Neural progenitor cell (in vitro differentiated cells): ENCODE results near the gene FLVCR1. TPM values are rescaled to one million over a fixed set of nuclear protein-coding genes. Genes with fewer than 3 reads are reported as not detected.

Experiments
- DNase-seq: peaks from one replicate; pipeline ENCODE4 v3.0.0-alpha.2; 2016; ENCODE audit warnings: low spot score
- H2AFZ ChIP-seq: fragments of 200-600 bp; sonication (generic); replicated peaks from 2 replicates; pipeline ENCODE4 v1.6.1; 2016; ENCODE audit warnings: antibody characterized with exemption
- H3F3A ChIP-seq: fragments of 200-600 bp; sonication (generic); 2 replicates; pipeline ENCODE4 v1.6.1; 2016; ENCODE audit warnings: antibody characterized with exemption, low read depth
- H3K27ac ChIP-seq: fragments of 200-600 bp; sonication (generic); 2 replicates; pipeline ENCODE4 v1.5.1; 2016; ENCODE audit warnings: mild to moderate bottlenecking
- H3K27me3 ChIP-seq: fragments of 200-600 bp; sonication (generic); 2 replicates; pipeline ENCODE4 v1.6.1; 2016; ENCODE audit warnings: mild to moderate bottlenecking, moderate library complexity
- H3K36me3 ChIP-seq: fragments of 200-600 bp; sonication (generic); 2 replicates; pipeline ENCODE4 v1.5.1; 2016
- H3K4me1 ChIP-seq: fragments of 200-600 bp; sonication (generic); 2 replicates; pipeline ENCODE4 v1.6.1; 2016; ENCODE audit warnings: mixed run types
- H3K4me2 ChIP-seq: fragments of 200-600 bp; sonication (generic); 2 replicates; pipeline ENCODE4 v1.6.1; 2016
- H3K4me3 ChIP-seq: fragments of 200-600 bp; sonication (generic); 2 replicates; pipeline ENCODE4 v1.5.1; 2016
- H3K79me2 ChIP-seq: fragments of 200-600 bp; sonication (generic); 2 replicates; pipeline ENCODE4 v1.6.1; 2016; ENCODE audit warnings: low read depth
- H3K9ac ChIP-seq: fragments of 200-600 bp; sonication (generic); 2 replicates; pipeline ENCODE4 v1.6.1; 2016
- H3K9me3 ChIP-seq: fragments of 200-600 bp; sonication (generic); 2 replicates; pipeline ENCODE4 v1.5.1; 2016; ENCODE audit warnings: low read depth
- H4K20me1 ChIP-seq: fragments of 200-600 bp; sonication (generic); 2 replicates; pipeline ENCODE4 v1.6.1; 2016; ENCODE audit warnings: low read depth
- H3K27ac Mint-ChIP-seq: 3 replicates; pipeline ENCODE4 v1.8.0; 2021; ENCODE audit warnings: mixed read lengths
- H3K27me3 Mint-ChIP-seq: 2 replicates; pipeline ENCODE4 v1.8.0; 2022; ENCODE audit warnings: low read depth, mild to moderate bottlenecking, inconsistent platforms, moderate library complexity, mixed read lengths; ENCODE audit not compliant: insufficient read depth
- H3K36me3 Mint-ChIP-seq: 3 replicates; pipeline ENCODE4 v1.8.0; 2021; ENCODE audit warnings: mixed read lengths
- H3K4me1 Mint-ChIP-seq: 3 replicates; pipeline ENCODE4 v1.8.0; 2021; ENCODE audit warnings: mixed read lengths
- H3K4me3 Mint-ChIP-seq: 3 replicates; pipeline ENCODE4 v1.8.0; 2021; ENCODE audit warnings: mild to moderate bottlenecking, moderate library complexity, mixed read lengths
- H3K9me3 Mint-ChIP-seq: 3 replicates; pipeline ENCODE4 v1.8.0; 2020; ENCODE audit warnings: mixed read lengths
- EZH2 ChIP-seq: fragments of 200-600 bp; sonication (generic); IDR thresholded peaks from 2 replicates; pipeline ENCODE4 v1.6.1; 2017; ENCODE audit warnings: antibody characterized with exemption, mild to moderate bottlenecking, moderate library complexity
- EZH2phosphoT487 ChIP-seq: fragments of 200-600 bp; sonication (generic); IDR thresholded peaks from 2 replicates; pipeline ENCODE4 v1.6.1; 2017; ENCODE audit warnings: antibody characterized with exemption
- total RNA-seq: library from RNA; depleted of rRNA; stranded (reverse); fragments of >200 nt; gene quantifications from 2 replicates; pipeline ENCODE4 v1.2.3, GENCODE V29; 2015; ENCODE audit warnings: low replicate concordance
- TF ChIP-seq, protein P1 (sequence below): fragments of 200-600 bp; sonication (generic); IDR thresholded peaks from 2 replicates; pipeline ENCODE4 v1.5.1; 2017; ENCODE audit warnings: antibody characterized with exemption, mild to moderate bottlenecking

FLVCR1 gene
- total RNA-seq, 1 donor from 2014 or later = 33.2 TPM

DNA sequence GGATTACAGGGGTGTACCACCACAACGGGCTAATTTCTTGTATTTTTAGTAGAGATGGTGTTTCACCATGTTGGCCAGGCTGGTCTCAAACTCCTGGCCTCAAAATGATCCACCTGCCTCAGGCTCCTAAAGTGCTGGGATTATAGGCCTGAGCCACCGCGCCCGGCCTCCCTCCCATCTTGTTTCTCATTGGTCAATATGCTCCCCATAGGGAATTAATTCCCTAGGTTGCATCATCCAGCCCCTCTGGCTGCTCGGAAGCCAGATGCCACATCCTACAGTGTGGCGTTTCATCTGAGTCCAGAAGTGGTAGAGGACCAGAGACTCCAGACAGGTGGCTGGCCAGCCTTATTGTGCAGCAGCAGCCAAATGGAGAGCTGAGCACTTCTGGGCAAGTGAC is 80.8 kb downstream of the FLVCR1 start:
- TF ChIP-seq, protein P1, sequence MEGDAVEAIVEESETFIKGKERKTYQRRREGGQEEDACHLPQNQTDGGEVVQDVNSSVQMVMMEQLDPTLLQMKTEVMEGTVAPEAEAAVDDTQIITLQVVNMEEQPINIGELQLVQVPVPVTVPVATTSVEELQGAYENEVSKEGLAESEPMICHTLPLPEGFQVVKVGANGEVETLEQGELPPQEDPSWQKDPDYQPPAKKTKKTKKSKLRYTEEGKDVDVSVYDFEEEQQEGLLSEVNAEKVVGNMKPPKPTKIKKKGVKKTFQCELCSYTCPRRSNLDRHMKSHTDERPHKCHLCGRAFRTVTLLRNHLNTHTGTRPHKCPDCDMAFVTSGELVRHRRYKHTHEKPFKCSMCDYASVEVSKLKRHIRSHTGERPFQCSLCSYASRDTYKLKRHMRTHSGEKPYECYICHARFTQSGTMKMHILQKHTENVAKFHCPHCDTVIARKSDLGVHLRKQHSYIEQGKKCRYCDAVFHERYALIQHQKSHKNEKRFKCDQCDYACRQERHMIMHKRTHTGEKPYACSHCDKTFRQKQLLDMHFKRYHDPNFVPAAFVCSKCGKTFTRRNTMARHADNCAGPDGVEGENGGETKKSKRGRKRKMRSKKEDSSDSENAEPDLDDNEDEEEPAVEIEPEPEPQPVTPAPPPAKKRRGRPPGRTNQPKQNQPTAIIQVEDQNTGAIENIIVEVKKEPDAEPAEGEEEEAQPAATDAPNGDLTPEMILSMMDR = no peak
- TF ChIP-seq EZH2phosphoT487 = no peak
- no peak for TF ChIP-seq EZH2
- Mint-ChIP-seq H3K4me3 (no peak overlapping the region), H3K27ac (no peak overlapping the region), H3K36me3 (peaks cover 5% of the 10 kb centered on the region), H3K27me3 (peaks cover 7% of the 10 kb centered on the region), H3K4me1 (no peaks in the 10 kb centered on the region), H3K9me3 (peaks cover 5% of the 10 kb centered on the region)
- Histone ChIP-seq H3F3A (no peaks in the 10 kb centered on the region), H4K20me1 (no peaks in the 10 kb centered on the region), H3K4me1 (no peaks in the 10 kb centered on the region), H3K4me3 (no peak overlapping the region), H3K36me3 (no peaks in the 10 kb centered on the region), H3K27ac (no peak overlapping the region), H3K9me3 (no peaks in the 10 kb centered on the region), H3K4me2 (no peak overlapping the region), H3K9ac (no peak overlapping the region), H3K79me2 (no peaks in the 10 kb centered on the region), H2AFZ (no peak overlapping the region), H3K27me3 (no peaks in the 10 kb centered on the region)
- DNase-seq = no peak

GRCh38 chr1:212941452-212941851 is 83.4 kb downstream of the FLVCR1 start:
- DNase-seq = no peak
- H3K27ac Mint-ChIP-seq = no peak overlapping the region
- Histone ChIP-seq H3F3A (no peaks in the 10 kb centered on the region), H3K4me1 (no peaks in the 10 kb centered on the region), H3K79me2 (no peaks in the 10 kb centered on the region), H2AFZ (no peak overlapping the region), H3K4me2 (no peak overlapping the region), H3K9me3 (no peaks in the 10 kb centered on the region), H3K4me3 (no peak overlapping the region), H4K20me1 (no peaks in the 10 kb centered on the region), H3K9ac (no peak overlapping the region), H3K27ac (no peak overlapping the region), H3K27me3 (no peaks in the 10 kb centered on the region), H3K36me3 (no peaks in the 10 kb centered on the region)
- peaks cover 9% of the 10 kb centered on the region for H3K27me3 Mint-ChIP-seq
- TF ChIP-seq EZH2phosphoT487 (no peak), EZH2 (no peak)
- TF ChIP-seq, protein P1 = no peak
- no peak overlapping the region for H3K4me3 Mint-ChIP-seq
- H3K4me1 Mint-ChIP-seq = no peaks in the 10 kb centered on the region
- peaks cover 5% of the 10 kb centered on the region for H3K36me3 Mint-ChIP-seq
- H3K9me3 Mint-ChIP-seq = peaks cover 5% of the 10 kb centered on the region

GRCh38 chr1:212942679-212943392 is 84.8 kb downstream of the FLVCR1 start:
- Histone ChIP-seq H3K27me3 (no peaks in the 10 kb centered on the region), H3K79me2 (no peaks in the 10 kb centered on the region), H3K36me3 (no peaks in the 10 kb centered on the region), H2AFZ (no peak overlapping the region), H3K4me1 (no peaks in the 10 kb centered on the region), H3K4me3 (no peak overlapping the region), H3K27ac (no peak overlapping the region), H3K4me2 (no peak overlapping the region), H3F3A (no peaks in the 10 kb centered on the region), H4K20me1 (no peaks in the 10 kb centered on the region), H3K9me3 (no peaks in the 10 kb centered on the region), H3K9ac (no peak overlapping the region)
- TF ChIP-seq EZH2phosphoT487 (no peak), EZH2 (no peak)
- TF ChIP-seq, protein P1 = no peak
- peaks cover 5% of the 10 kb centered on the region for H3K36me3 Mint-ChIP-seq
- peaks cover 7% of the 10 kb centered on the region for H3K27me3 Mint-ChIP-seq
- DNase-seq = no peak
- no peaks in the 10 kb centered on the region for H3K4me1 Mint-ChIP-seq
- H3K9me3 Mint-ChIP-seq = peaks cover 5% of the 10 kb centered on the region
- H3K27ac Mint-ChIP-seq = no peak overlapping the region
- no peak overlapping the region for H3K4me3 Mint-ChIP-seq
